GM12878 (cell line): ENCODE results near the gene ZNF280A.

Source experiments
- ASH2L ChIP-seq: fragments of 300-600, 200-600 bp; sonication (generic); IDR thresholded peaks from 2 replicates; pipeline ENCODE4 v1.6.1; 2017; ENCODE audit warnings: low read depth, mild to moderate bottlenecking, borderline replicate concordance
- FOXK2 ChIP-seq: fragments of 450-650 bp; IDR thresholded peaks from 2 replicates; pipeline ENCODE4 v1.6.1; 2017; ENCODE audit warnings: mild to moderate bottlenecking, moderate library complexity
- GABPA ChIP-seq: IDR thresholded peaks from 2 replicates; pipeline ENCODE4 v1.6.1; 2014; ENCODE audit warnings: antibody characterized with exemption, low read depth, mild to moderate bottlenecking, inconsistent platforms
- MYC ChIP-seq: IDR thresholded peaks from 2 replicates; pipeline ENCODE4 v1.6.1; 2011; ENCODE audit warnings: mild to moderate bottlenecking, low read length, moderate library complexity, inconsistent platforms; ENCODE audit not compliant: insufficient read depth, insufficient replicate concordance, insufficient read length, severe bottlenecking
- NBN ChIP-seq: fragments of 450-650 bp; IDR thresholded peaks from 2 replicates; pipeline ENCODE4 v1.6.1; 2016
- NRF1 ChIP-seq: conservative IDR thresholded peaks from 2 replicates; pipeline ENCODE4 v1.6.1; 2011; ENCODE audit warnings: mild to moderate bottlenecking, low read depth, low read length, improper control_type of control experiment
- RFX5 ChIP-seq: IDR thresholded peaks from 2 replicates; pipeline ENCODE4 v1.6.1; 2011; ENCODE audit warnings: low read depth, low read length, improper control_type of control experiment
- ZSCAN29 ChIP-seq: fragments of 450-650 bp; IDR thresholded peaks from 2 replicates; pipeline ENCODE4 v1.6.1; 2017; ENCODE audit warnings: mild to moderate bottlenecking, moderate library complexity
- TF ChIP-seq, protein P1 (sequence below): fragments of 450-650 bp; IDR thresholded peaks from 2 replicates; pipeline ENCODE4 v1.6.1; 2016; ENCODE audit warnings: mild to moderate bottlenecking, moderate library complexity, borderline replicate concordance
- TF ChIP-seq, protein P2 (sequence below), 3 experiments: IDR thresholded peaks in 2 of 3; conservative IDR thresholded peaks in 1 of 3; 2 replicates each; pipeline ENCODE4 v1.5.1; 2011; ENCODE audit warnings: low read depth in 3 of 3, low read length in 3 of 3, mild to moderate bottlenecking in 3 of 3, control low read depth in 2 of 3, moderate library complexity in 2 of 3, inconsistent platforms in 1 of 3, mixed read lengths in 1 of 3; ENCODE audit not compliant: control insufficient read depth in 2 of 3, insufficient read depth in 1 of 3; ENCODE audit errors: extremely low read depth in 1 of 3

DNA sequence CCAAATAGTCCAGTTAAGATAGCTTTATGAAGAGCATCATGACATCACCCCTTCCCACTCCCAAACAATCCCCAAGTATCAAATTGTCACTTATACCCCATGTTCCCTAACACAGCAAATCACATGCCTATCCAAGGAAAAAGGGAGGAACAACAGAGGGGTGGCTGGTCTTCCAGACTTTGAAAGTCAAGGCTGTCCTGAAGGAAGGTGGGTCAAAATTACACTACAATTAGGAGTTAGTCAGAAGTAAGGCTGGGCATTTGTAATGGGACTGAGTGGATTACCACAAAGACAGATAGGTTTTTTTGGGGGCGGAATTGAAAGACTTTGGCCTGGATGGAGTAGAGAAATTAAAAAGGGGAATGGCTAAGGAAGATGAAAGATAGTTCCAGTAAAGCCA lies 33.1 kb upstream of the ZNF280A start:
- TF ChIP-seq, protein P1, sequence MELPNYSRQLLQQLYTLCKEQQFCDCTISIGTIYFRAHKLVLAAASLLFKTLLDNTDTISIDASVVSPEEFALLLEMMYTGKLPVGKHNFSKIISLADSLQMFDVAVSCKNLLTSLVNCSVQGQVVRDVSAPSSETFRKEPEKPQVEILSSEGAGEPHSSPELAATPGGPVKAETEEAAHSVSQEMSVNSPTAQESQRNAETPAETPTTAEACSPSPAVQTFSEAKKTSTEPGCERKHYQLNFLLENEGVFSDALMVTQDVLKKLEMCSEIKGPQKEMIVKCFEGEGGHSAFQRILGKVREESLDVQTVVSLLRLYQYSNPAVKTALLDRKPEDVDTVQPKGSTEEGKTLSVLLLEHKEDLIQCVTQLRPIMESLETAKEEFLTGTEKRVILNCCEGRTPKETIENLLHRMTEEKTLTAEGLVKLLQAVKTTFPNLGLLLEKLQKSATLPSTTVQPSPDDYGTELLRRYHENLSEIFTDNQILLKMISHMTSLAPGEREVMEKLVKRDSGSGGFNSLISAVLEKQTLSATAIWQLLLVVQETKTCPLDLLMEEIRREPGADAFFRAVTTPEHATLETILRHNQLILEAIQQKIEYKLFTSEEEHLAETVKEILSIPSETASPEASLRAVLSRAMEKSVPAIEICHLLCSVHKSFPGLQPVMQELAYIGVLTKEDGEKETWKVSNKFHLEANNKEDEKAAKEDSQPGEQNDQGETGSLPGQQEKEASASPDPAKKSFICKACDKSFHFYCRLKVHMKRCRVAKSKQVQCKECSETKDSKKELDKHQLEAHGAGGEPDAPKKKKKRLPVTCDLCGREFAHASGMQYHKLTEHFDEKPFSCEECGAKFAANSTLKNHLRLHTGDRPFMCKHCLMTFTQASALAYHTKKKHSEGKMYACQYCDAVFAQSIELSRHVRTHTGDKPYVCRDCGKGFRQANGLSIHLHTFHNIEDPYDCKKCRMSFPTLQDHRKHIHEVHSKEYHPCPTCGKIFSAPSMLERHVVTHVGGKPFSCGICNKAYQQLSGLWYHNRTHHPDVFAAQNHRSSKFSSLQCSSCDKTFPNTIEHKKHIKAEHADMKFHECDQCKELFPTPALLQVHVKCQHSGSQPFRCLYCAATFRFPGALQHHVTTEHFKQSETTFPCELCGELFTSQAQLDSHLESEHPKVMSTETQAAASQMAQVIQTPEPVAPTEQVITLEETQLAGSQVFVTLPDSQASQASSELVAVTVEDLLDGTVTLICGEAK = no peak
- TF ChIP-seq ZSCAN29 (no peak), GABPA (no peak), MYC (no peak), FOXK2 (no peak), NRF1 (no peak), ASH2L (no peak), RFX5 (no peak), NBN (no peak)
- TF ChIP-seq, protein P2, sequence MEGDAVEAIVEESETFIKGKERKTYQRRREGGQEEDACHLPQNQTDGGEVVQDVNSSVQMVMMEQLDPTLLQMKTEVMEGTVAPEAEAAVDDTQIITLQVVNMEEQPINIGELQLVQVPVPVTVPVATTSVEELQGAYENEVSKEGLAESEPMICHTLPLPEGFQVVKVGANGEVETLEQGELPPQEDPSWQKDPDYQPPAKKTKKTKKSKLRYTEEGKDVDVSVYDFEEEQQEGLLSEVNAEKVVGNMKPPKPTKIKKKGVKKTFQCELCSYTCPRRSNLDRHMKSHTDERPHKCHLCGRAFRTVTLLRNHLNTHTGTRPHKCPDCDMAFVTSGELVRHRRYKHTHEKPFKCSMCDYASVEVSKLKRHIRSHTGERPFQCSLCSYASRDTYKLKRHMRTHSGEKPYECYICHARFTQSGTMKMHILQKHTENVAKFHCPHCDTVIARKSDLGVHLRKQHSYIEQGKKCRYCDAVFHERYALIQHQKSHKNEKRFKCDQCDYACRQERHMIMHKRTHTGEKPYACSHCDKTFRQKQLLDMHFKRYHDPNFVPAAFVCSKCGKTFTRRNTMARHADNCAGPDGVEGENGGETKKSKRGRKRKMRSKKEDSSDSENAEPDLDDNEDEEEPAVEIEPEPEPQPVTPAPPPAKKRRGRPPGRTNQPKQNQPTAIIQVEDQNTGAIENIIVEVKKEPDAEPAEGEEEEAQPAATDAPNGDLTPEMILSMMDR (IDR thresholded peaks at IDR 0.05 in 2 of 3, conservative IDR thresholded peaks at IDR 0.05 in 1 of 3; ENCODE audit: control insufficient read depth in 2 of 3, extremely low read depth in 1 of 3, insufficient read depth in 1 of 3, low read depth in 3 of 3, low read length in 3 of 3) = no peak
